ENCODE measurements around the gene CD300E.
"Not testable (repeated sequence)": the region's sequence is repeated elsewhere in the genome, so short reads cannot be mapped to it uniquely, and the experiment has no call there.

CD300E gene

DNA sequence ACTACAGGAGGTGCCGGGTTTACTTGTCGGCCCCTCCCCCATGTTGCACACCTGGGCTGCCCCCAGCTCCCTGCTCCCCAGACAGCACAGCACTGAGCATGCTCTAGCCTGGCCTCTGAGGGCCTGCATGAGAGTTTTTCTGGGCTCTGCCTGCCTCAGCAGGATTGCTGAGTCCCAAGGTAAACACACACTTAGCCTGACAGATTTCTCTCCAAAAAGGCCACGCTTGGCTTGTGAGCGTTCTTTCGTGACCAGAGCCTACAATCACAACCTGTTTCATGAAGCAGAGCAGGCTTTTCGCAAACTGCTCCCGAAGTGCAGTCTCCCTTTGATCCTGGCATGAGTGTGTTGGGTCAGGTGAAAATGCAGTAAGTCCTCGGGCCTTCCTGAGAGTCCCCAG is 9.8 kb upstream of the CD300E start:
- no peak for DNase-seq

GRCh38 chr17:74632617-74633016 is 9.1 kb upstream of the CD300E start:
- DNase-seq = no peak

DNA sequence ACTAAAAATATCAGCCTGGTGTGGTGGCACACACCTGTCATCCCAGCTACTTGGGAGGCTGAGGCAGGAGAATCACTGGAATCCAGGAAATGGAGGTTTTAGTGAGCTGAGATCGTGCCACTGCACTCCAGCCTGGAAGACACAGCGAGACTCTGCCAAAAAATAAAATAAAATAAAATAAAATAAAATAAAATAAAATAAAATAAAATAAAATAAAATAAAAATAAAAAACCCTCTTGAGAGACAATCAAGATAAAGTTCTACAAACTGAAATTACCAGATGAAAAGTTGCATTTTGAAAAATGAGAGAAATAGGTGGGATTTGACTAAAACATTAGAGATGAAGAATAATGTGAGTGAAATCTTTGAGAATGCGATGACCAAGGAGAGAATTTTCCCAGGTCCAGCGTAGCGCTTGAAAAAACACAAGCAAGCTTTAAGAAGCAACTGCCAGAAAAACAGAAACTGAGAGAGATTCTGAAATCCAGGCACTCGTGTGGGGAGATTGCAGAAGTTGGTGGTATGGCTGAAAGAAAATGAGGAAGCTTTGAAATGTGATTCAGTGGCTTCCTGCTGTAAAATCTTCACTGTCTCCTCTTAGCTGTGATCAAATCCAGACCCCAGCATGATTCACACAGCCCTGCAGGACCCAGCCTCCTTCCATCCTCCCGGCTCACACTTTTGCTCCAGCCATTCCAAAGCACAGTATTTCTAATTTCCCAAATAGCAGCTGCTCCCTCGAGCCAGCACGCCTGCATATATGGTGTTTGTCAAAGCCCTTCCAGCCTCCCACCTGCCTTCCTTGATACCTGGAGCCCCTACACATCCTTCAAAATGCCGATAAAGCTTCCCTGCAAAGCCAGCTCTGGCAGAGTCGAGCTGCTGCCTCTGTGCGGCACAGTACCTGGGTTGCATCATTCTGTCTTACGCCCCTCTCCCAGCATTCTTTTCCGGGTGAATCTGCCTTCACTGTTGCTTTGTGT is 8.2 kb upstream of the CD300E start:
- no peak for DNase-seq

DNA sequence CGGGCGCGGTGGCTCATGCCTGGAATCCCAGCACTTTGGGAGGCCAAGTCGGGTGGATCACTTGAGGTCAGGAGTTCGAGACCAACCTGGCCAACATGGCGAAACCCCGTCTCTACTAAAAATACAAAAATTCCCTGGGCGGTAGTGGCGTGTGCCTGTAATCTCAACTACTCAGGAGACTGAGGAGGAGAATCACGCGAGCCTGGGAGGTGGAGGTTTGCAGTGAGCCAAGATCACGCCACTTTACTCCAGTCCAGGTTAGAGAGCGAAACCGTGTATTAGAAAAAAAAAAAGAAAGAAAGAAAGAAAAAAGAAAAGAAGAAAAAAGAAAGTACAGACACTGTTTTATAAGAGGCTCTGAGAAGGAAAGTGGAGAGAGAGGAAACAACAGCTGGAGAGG is 6.7 kb upstream of the CD300E start:
- DNase-seq = not testable (repeated sequence)

DNA sequence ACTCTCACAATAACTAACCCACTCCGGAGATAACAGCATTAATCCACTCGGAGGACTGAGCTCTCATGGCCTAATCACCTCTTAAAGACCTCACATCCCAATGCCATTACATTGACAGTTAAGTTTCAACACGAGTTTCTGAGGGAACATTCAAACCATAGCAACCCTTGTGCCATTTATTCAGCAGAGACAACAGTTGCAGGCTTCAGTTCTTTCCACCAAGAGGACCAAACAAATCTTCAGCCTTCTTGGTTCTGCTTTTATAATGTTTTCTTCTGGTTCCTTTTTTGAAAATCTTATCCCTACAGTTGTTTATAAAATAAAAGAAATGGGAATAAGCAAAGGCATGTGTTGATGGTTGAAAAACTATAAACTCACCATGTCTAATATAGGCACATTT is 2.1 kb upstream of the CD300E start:
- no peak for DNase-seq

GRCh38 chr17:74624131-74624530 is 593 bp upstream of the CD300E start:
- no peak for DNase-seq

GRCh38 chr17:74619077-74619673 is 4.4 kb downstream of the CD300E start:
- no peak for DNase-seq

DNA sequence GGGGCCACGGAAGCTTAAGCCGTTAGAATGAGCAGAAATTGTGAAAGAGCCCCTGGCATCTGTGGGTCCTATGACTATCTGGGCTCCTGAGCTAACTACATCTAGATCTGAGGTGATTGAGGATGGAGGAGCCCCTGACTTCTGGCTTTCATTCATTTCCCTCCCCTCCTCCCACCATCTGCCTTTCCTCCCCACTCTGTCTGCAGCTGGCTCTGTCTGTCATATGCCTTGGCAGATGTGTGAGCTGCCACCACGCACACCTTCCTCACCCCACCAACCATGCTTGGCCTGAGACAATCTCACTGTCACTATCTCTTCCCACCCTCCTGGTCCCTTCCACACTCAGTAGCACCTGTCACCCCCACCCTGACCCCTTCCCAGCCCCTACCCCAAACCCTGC is 5.1 kb downstream of the CD300E start:
- no peak for DNase-seq

DNA sequence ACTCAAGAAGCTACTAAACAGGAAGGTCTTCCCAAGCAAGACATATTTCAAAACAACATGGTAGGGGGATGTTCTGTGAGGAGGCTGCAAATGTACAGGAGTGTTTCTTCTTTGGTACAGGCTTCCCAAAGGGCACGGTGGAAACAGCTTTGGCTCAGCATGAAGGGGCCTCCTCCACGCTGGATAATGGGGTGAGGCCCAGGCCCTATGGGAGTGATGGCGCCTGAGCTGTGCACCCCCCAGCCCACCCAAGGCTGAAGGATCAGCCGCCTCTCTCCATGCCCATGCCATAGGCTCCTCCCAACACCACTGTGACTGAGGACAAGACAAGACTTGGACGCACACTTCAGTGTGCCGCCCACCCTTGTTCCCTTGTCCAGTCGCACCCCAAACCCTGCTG is 6.8 kb downstream of the CD300E start:
- no peak for DNase-seq

DNA sequence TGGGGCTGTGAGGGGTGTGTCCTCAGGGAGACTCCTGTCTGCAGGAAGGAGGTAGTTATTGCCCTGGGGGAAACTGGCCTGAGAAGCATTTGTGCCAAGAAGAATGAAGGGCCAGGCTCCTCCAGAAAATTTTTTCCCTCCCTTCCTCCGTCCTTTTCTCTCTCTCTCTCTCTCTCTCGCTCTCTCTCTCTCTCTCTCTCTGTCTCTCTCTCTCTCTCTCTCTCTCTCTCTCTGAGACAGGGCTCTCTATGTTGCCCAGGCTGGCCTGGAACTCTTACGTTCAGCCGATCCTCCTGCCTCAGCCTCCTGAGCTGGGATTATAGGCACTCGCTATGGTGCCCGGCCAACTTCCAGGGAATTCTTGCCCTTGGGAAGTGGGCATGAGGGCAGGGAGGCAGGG is 11.5 kb downstream of the CD300E start:
- no peak for DNase-seq

DNA sequence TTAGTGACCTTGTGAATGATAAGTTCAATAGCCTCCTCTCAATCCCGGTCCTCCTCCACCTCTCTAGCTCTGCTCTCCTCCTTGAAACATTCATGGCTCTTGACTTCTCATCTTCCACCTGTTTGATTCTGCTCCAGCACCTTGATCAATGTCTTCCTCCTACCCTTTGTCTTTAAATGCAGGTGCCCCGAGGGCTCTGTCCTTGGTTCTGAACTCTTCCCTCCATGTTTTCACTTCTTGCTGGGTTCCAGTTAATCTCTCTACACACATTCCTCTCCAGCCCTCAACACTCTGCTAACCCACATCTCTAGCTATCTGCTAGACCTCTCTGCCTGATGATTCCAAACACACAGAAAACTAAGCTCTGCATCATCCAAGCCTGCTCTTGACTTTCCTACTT is 13.4 kb downstream of the CD300E start:
- DNase-seq = no peak

DNA sequence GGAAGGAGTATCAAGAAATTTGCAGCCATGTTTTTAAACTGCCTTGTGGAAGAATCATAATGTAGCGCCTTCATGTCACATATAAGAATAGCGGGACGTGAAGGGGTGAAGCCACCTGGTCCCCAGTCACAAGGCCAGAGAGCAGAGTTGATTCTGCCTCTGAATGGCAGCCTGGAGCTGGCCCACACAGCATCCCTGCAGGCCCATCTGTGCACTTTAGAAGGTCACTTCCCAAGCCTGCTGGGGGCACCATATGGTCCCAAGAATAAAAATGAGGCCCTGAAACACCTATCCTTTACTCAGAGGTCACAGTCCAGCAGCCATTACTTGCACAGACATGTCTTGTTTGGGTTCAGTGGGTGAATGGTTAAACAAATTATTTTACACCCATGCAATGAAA is 15.0 kb downstream of the CD300E start:
- DNase-seq = no peak

DNA sequence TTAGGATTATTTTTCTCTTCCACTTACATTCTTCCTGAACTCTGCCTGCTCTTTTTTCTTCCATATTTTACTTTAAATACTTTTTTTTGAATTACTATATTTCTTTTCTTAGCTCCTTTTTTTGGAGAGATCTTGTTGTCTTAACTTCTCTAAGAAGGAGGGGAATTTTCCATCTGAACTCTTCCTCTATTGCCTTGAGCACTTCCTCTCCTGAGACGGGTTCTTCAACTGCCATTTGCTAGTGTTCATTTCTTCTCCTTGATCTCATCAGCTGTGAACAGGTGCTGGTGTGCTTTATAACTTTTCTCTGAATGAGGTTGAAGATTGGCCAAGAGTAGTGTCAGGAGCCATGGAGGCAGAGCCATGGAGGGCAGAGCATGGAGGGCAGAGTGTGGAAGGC is 16.3 kb downstream of the CD300E start:
- no peak for DNase-seq

GRCh38 chr17:74606050-74606449 is 17.5 kb downstream of the CD300E start:
- DNase-seq = no peak

DNA sequence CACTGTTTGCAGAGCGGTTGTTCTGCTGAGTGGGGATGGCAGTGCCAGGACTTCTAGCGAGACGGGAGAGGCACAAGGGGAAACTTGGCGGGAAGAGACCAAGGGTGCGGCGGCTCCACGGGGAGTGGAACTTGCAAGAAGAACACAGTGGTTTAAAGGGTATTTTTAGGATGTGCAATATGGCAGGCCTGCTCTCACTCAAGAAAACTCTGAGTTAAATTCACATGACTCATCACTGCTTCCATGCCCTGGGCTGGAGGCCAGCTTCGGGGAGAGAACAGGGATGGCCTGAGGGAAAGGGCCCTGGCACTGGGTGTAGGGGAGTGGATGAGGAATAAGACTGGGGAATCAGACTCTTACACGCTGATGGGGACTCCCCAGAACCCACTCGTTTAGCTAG is 18.2 kb downstream of the CD300E start:
- DNase-seq = no peak

DNA sequence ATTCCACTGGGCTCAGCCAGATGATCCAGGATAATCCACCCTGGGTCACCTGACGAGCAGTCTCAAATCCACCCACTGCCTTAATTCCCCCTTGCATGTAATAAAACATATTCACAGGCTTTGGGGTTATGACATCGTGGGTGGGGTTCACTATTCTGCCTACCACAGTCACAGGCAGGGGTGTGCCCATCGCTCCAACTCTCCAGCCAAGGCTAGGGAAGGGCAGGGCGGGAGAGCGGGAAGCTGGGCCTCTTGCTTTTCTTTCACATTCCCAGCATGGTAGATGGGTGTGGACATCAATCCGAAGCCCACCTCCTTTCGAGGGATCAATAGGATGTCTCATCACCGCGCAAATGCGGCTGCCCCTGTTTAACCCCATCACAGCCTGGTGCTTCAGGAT is 18.8 kb downstream of the CD300E start:
- DNase-seq = no peak

DNA sequence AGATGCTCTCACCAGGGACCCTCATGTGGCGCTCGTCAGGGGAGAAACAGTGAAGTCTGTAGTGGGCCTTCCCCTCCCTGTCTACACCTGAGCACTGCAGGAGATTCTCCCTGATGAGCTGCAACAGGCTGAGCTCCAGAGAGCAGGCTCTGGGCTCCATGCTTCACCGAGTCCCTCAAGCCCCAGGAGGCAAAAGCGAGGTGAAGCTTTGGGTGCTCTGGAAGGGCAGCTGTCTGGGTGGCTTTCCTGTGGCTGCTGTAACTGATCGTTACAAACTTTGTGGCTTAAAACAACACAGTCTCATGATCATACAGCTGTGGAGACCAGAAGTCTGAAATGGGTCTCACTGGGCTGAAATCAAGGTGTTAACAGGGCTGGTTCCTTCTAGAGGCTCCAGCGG is 19.3 kb downstream of the CD300E start:
- no peak for DNase-seq

- no peak for DNase-seq
These were observed 19.8 kb downstream of the CD300E start for GRCh38 chr17:74603746-74604145.

DNA sequence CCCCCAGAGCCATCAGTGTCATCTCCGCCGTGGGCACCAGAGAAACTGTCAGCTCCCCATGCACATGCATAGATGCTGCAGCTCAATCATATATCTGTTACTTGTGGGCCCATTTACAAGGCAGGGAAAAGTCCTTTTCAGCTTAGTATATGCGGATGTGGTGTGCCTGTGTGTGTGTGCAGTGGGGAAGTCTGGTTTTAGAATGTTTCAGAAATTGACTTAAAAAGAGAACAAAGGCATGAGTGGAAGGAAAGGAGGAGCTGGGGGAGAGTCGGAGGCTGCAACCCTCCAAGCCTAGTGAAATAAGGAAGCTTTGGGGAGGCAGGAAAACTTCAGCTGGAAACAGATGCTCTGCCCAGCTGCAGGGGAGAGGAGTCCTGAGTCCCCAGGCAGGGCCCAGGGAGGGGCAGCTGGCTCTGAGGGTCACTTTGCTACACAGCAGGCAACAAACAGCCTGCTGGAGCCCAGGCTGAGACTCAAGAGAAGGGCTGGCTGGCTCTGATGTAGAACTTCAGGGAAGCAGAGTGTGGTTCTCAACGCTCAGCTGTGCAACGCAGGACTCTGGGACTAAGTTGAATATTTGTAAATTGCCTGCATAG is 20.4 kb downstream of the CD300E start:
- DNase-seq = no peak

- no peak for DNase-seq
These were observed 21.5 kb downstream of the CD300E start for GRCh38 chr17:74601944-74602572.

DNA sequence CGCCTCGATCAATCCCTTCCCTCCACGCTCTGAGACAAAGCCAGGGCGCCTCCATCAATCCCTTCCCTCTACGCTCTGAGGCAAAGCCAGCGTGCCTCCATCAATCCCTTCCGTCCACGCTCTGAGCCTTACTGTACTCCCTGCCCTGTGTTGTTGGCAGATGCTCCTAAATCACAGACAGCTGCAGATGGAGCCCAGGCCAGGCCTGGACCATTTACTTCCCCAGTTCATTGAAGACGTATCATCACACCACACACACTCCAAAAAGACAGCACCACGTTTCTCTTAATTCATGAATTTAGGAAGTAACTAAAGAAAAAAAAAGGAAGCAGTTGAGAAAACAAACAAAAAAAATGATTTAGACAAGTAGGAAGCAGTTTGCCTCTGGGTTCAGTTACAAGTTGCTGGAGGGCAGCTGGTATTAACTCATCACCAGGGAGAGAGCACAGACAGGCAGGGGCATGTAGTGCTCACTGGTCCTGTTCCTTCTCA is 24.0 kb downstream of the CD300E start:
- no peak for DNase-seq

- DNase-seq = no peak
These were observed 24.5 kb downstream of the CD300E start for GRCh38 chr17:74599023-74599399.

- no peak for DNase-seq
These were observed 25.1 kb downstream of the CD300E start for GRCh38 chr17:74598346-74599022.

All from activated CD8-positive, alpha-beta memory T cell treated with anti-CD3 and anti-CD28 coated beads for 24 hours (primary cell).